ES-I3 (cell line): Measurements from ENCODE around the gene DPYD.

Source experiments
- H3K36me3 ChIP-seq: 2 replicates; pipeline ENCODE4 v1.6.1; 2013; ENCODE audit warnings: mild to moderate bottlenecking, low read length, control low read depth, moderate library complexity; ENCODE audit not compliant: insufficient read depth
- H3K4me1 ChIP-seq: 2 replicates; pipeline ENCODE4 v1.6.1; 2013; ENCODE audit warnings: mild to moderate bottlenecking, control low read depth, low read length; ENCODE audit not compliant: insufficient read depth
- H3K9ac ChIP-seq: 2 replicates; pipeline ENCODE4 v1.6.1; 2013; ENCODE audit warnings: low read depth, mild to moderate bottlenecking, low read length, moderate library complexity
- H3K9me3 ChIP-seq: 2 replicates; pipeline ENCODE4 v1.6.1; 2013; ENCODE audit warnings: mild to moderate bottlenecking, low read length, moderate library complexity; ENCODE audit not compliant: control insufficient read depth, insufficient read depth

Gene DPYD

GRCh38 chr1:97640677-97641076 lies 280.2 kb downstream of the DPYD start:
- Histone ChIP-seq H3K9me3 (no peaks in the 10 kb centered on the region), H3K36me3 (no peaks in the 10 kb centered on the region)

GRCh38 chr1:97636941-97637340 lies 283.9 kb downstream of the DPYD start:
- Histone ChIP-seq H3K4me1 (no peaks in the 10 kb centered on the region), H3K9me3 (no peaks in the 10 kb centered on the region), H3K36me3 (no peaks in the 10 kb centered on the region), H3K9ac (no peak overlapping the region)

More at GRCh38 chr1:97640677-97641076, 280.2 kb downstream of the DPYD start:
- H3K4me1 ChIP-seq = no peaks in the 10 kb centered on the region
- no peak overlapping the region for H3K9ac ChIP-seq

GRCh38 chr1:97634758-97635157 lies 286.1 kb downstream of the DPYD start:
- no peak overlapping the region for H3K9ac ChIP-seq
- no peaks in the 10 kb centered on the region for H3K4me1 ChIP-seq
- no peaks in the 10 kb centered on the region for H3K9me3 ChIP-seq
- H3K36me3 ChIP-seq = no peaks in the 10 kb centered on the region

GRCh38 chr1:97632776-97633175 lies 288.1 kb downstream of the DPYD start:
- H3K4me1 ChIP-seq = no peaks in the 10 kb centered on the region
- H3K9ac ChIP-seq = no peak overlapping the region

GRCh38 chr1:97632075-97632474 lies 288.8 kb downstream of the DPYD start:
- Histone ChIP-seq H3K9me3 (no peaks in the 10 kb centered on the region), H3K9ac (no peak overlapping the region), H3K36me3 (no peaks in the 10 kb centered on the region), H3K4me1 (no peaks in the 10 kb centered on the region)

More at GRCh38 chr1:97632776-97633175, 288.1 kb downstream of the DPYD start:
- Histone ChIP-seq H3K9me3 (no peaks in the 10 kb centered on the region), H3K36me3 (no peaks in the 10 kb centered on the region)

GRCh38 chr1:97630948-97631347 lies 289.9 kb downstream of the DPYD start:
- no peaks in the 10 kb centered on the region for H3K36me3 ChIP-seq
- no peaks in the 10 kb centered on the region for H3K9me3 ChIP-seq
- H3K4me1 ChIP-seq = no peaks in the 10 kb centered on the region
- no peak overlapping the region for H3K9ac ChIP-seq

- Histone ChIP-seq H3K4me1 (no peaks in the 10 kb centered on the region), H3K9me3 (no peaks in the 10 kb centered on the region), H3K36me3 (no peaks in the 10 kb centered on the region), H3K9ac (no peak overlapping the region)
These were observed 290.6 kb downstream of the DPYD start for GRCh38 chr1:97630281-97630680.

- Histone ChIP-seq H3K9ac (no peak overlapping the region), H3K4me1 (no peaks in the 10 kb centered on the region), H3K9me3 (no peaks in the 10 kb centered on the region), H3K36me3 (no peaks in the 10 kb centered on the region)
These were observed 297.6 kb downstream of the DPYD start for GRCh38 chr1:97623220-97623619.

- Histone ChIP-seq H3K36me3 (no peaks in the 10 kb centered on the region), H3K9me3 (no peaks in the 10 kb centered on the region), H3K4me1 (no peaks in the 10 kb centered on the region), H3K9ac (no peak overlapping the region)
These were observed 298.9 kb downstream of the DPYD start for GRCh38 chr1:97621955-97622354.

- no peak overlapping the region for H3K9ac ChIP-seq
- no peaks in the 10 kb centered on the region for H3K9me3 ChIP-seq
- H3K4me1 ChIP-seq = no peaks in the 10 kb centered on the region
- H3K36me3 ChIP-seq = no peaks in the 10 kb centered on the region
These were observed 301.1 kb downstream of the DPYD start for GRCh38 chr1:97619706-97620105.

GRCh38 chr1:97610748-97611147 lies 310.1 kb downstream of the DPYD start:
- Histone ChIP-seq H3K9ac (no peak overlapping the region), H3K36me3 (no peaks in the 10 kb centered on the region), H3K9me3 (no peaks in the 10 kb centered on the region), H3K4me1 (no peaks in the 10 kb centered on the region)

GRCh38 chr1:97610102-97610501 lies 310.7 kb downstream of the DPYD start:
- Histone ChIP-seq H3K36me3 (no peaks in the 10 kb centered on the region), H3K4me1 (no peaks in the 10 kb centered on the region), H3K9ac (no peak overlapping the region), H3K9me3 (no peaks in the 10 kb centered on the region)

GRCh38 chr1:97608272-97608671 lies 312.6 kb downstream of the DPYD start:
- Histone ChIP-seq H3K36me3 (no peaks in the 10 kb centered on the region), H3K9me3 (no peaks in the 10 kb centered on the region)

GRCh38 chr1:97603776-97604175 lies 317.1 kb downstream of the DPYD start:
- no peaks in the 10 kb centered on the region for H3K36me3 ChIP-seq
- H3K9ac ChIP-seq = no peak overlapping the region
- no peaks in the 10 kb centered on the region for H3K4me1 ChIP-seq
- no peaks in the 10 kb centered on the region for H3K9me3 ChIP-seq

More at GRCh38 chr1:97608272-97608671, 312.6 kb downstream of the DPYD start:
- H3K9ac ChIP-seq = no peak overlapping the region
- no peaks in the 10 kb centered on the region for H3K4me1 ChIP-seq

- H3K9ac ChIP-seq = no peak overlapping the region
These were observed 317.6 kb downstream of the DPYD start for GRCh38 chr1:97603218-97603617.

GRCh38 chr1:97599447-97599846 lies 321.4 kb downstream of the DPYD start:
- H3K4me1 ChIP-seq = no peaks in the 10 kb centered on the region
- no peaks in the 10 kb centered on the region for H3K9me3 ChIP-seq
- no peak overlapping the region for H3K9ac ChIP-seq
- H3K36me3 ChIP-seq = no peaks in the 10 kb centered on the region

More at GRCh38 chr1:97603218-97603617, 317.6 kb downstream of the DPYD start:
- Histone ChIP-seq H3K9me3 (no peaks in the 10 kb centered on the region), H3K36me3 (no peaks in the 10 kb centered on the region), H3K4me1 (no peaks in the 10 kb centered on the region)
